ENCODE results near the gene LTB4R.
A peak's percentile ranks its signal among the peaks of the same experiment; 100 is the strongest.
"Not testable (repeated sequence)": the region's sequence is repeated elsewhere in the genome, so short reads cannot be mapped to it uniquely, and the experiment has no call there.

Gene LTB4R

GRCh38 chr14:24327303-24327702 lies 16.0 kb downstream of the LTB4R start:
- H3K27ac ChIP-seq (ENCODE audit: low read depth, low read length, severe bottlenecking): no peak overlapping the region
- H3K9me3 ChIP-seq (ENCODE audit: control insufficient read depth, low read length): no peaks in the 10 kb centered on the region
- WGBS, 2 experiments (ENCODE audit: insufficient coverage in 2 of 2): 86 to 91% methylated on average over 2 of the region's 2 CpGs
- peaks cover 12% of the 10 kb centered on the region for H3K4me1 ChIP-seq (ENCODE audit: control insufficient read depth, insufficient read depth, low read length, poor library complexity, severe bottlenecking)
- no peak overlapping the region for H3K4me3 ChIP-seq (ENCODE audit: extremely low read depth, insufficient read depth, low read length, poor library complexity, severe bottlenecking)
- H3K36me3 ChIP-seq (ENCODE audit: control insufficient read depth, insufficient read depth, low read length): no peaks in the 10 kb centered on the region

GRCh38 chr14:24327914-24328313 lies 16.6 kb downstream of the LTB4R start:
- peaks cover 17% of the 10 kb centered on the region for H3K4me1 ChIP-seq (ENCODE audit: control insufficient read depth, insufficient read depth, low read length, poor library complexity, severe bottlenecking)
- WGBS, 2 experiments (ENCODE audit: insufficient coverage in 2 of 2): 0 to 18% methylated on average over 2 to 4 of the region's 9 CpGs
- not testable (repeated sequence) for H3K36me3 ChIP-seq (ENCODE audit: control insufficient read depth, insufficient read depth, low read length); H3K4me3 ChIP-seq (ENCODE audit: extremely low read depth, insufficient read depth, low read length, poor library complexity, severe bottlenecking); H3K9me3 ChIP-seq (ENCODE audit: control insufficient read depth, low read length); H3K27ac ChIP-seq (ENCODE audit: low read depth, low read length, severe bottlenecking)

- Histone ChIP-seq H3K27ac (ENCODE audit: low read depth, low read length, severe bottlenecking) (no peak overlapping the region), H3K36me3 (ENCODE audit: control insufficient read depth, insufficient read depth, low read length) (no peaks in the 10 kb centered on the region), H3K4me1 (ENCODE audit: control insufficient read depth, insufficient read depth, low read length, poor library complexity, severe bottlenecking) (peaks cover 16% of the 10 kb centered on the region), H3K9me3 (ENCODE audit: control insufficient read depth, low read length) (no peaks in the 10 kb centered on the region), H3K4me3 (ENCODE audit: extremely low read depth, insufficient read depth, low read length, poor library complexity, severe bottlenecking) (no peak overlapping the region)
- 93 to 95% methylated on average over 9 to 12 of the region's 12 CpGs for WGBS, 2 experiments (ENCODE audit: insufficient coverage in 2 of 2)
Observed at GRCh38 chr14:24329073-24329663, 17.9 kb downstream of the LTB4R start.

- Histone ChIP-seq H3K36me3 (ENCODE audit: control insufficient read depth, insufficient read depth, low read length) (no peaks in the 10 kb centered on the region), H3K4me3 (ENCODE audit: extremely low read depth, insufficient read depth, low read length, poor library complexity, severe bottlenecking) (no peak overlapping the region), H3K4me1 (ENCODE audit: control insufficient read depth, insufficient read depth, low read length, poor library complexity, severe bottlenecking) (peaks cover 16% of the 10 kb centered on the region), H3K9me3 (ENCODE audit: control insufficient read depth, low read length) (no peaks in the 10 kb centered on the region), H3K27ac (ENCODE audit: low read depth, low read length, severe bottlenecking) (no peak overlapping the region)
- WGBS, 2 experiments (ENCODE audit: insufficient coverage in 2 of 2): 87 to 91% methylated on average over 9 of the region's 9 CpGs
Observed at GRCh38 chr14:24329736-24330135, 18.4 kb downstream of the LTB4R start.

- no peaks in the 10 kb centered on the region for H3K36me3 ChIP-seq (ENCODE audit: control insufficient read depth, insufficient read depth, low read length)
- H3K4me3 ChIP-seq (ENCODE audit: extremely low read depth, insufficient read depth, low read length, poor library complexity, severe bottlenecking): no peak overlapping the region
- H3K9me3 ChIP-seq (ENCODE audit: control insufficient read depth, low read length): no peaks in the 10 kb centered on the region
- H3K27ac ChIP-seq (ENCODE audit: low read depth, low read length, severe bottlenecking): no peak overlapping the region
- 83 to 90% methylated on average over 7 to 9 of the region's 10 CpGs for WGBS, 2 experiments (ENCODE audit: insufficient coverage in 2 of 2)
- peaks cover 21% of the 10 kb centered on the region for H3K4me1 ChIP-seq (ENCODE audit: control insufficient read depth, insufficient read depth, low read length, poor library complexity, severe bottlenecking)
Observed at GRCh38 chr14:24330973-24331674, 19.8 kb downstream of the LTB4R start.

- H3K4me3 ChIP-seq (ENCODE audit: extremely low read depth, insufficient read depth, low read length, poor library complexity, severe bottlenecking): no peak overlapping the region
- H3K27ac ChIP-seq (ENCODE audit: low read depth, low read length, severe bottlenecking): no peak overlapping the region
- 76 to 82% methylated on average over 23 to 25 of the region's 26 CpGs for WGBS, 2 experiments (ENCODE audit: insufficient coverage in 2 of 2)
Observed at GRCh38 chr14:24331731-24332267, 20.5 kb downstream of the LTB4R start.

GRCh38 chr14:24332268-24332993 lies 21.1 kb downstream of the LTB4R start:
- WGBS, 2 experiments (ENCODE audit: insufficient coverage in 2 of 2): 5 to 11% methylated on average over 35 to 56 of the region's 56 CpGs
- Histone ChIP-seq H3K27ac (ENCODE audit: low read depth, low read length, severe bottlenecking) (no peak overlapping the region), H3K4me3 (ENCODE audit: extremely low read depth, insufficient read depth, low read length, poor library complexity, severe bottlenecking) (peak overlapping the region; percentile 26), H3K36me3 (ENCODE audit: control insufficient read depth, insufficient read depth, low read length) (no peaks in the 10 kb centered on the region), H3K4me1 (ENCODE audit: control insufficient read depth, insufficient read depth, low read length, poor library complexity, severe bottlenecking) (peaks cover 17% of the 10 kb centered on the region), H3K9me3 (ENCODE audit: control insufficient read depth, low read length) (no peaks in the 10 kb centered on the region)

More at GRCh38 chr14:24331731-24332267, 20.5 kb downstream of the LTB4R start:
- Histone ChIP-seq H3K9me3 (ENCODE audit: control insufficient read depth, low read length) (no peaks in the 10 kb centered on the region), H3K36me3 (ENCODE audit: control insufficient read depth, insufficient read depth, low read length) (no peaks in the 10 kb centered on the region), H3K4me1 (ENCODE audit: control insufficient read depth, insufficient read depth, low read length, poor library complexity, severe bottlenecking) (peaks cover 21% of the 10 kb centered on the region)

- Histone ChIP-seq H3K27ac (ENCODE audit: low read depth, low read length, severe bottlenecking) (no peak within 1 kb of the TSS), H3K4me1 (ENCODE audit: control insufficient read depth, insufficient read depth, low read length, poor library complexity, severe bottlenecking) (peaks cover 16% of the 10 kb centered on the region), H3K9me3 (ENCODE audit: control insufficient read depth, low read length) (no peaks in the 10 kb centered on the region), H3K4me3 (ENCODE audit: extremely low read depth, insufficient read depth, low read length, poor library complexity, severe bottlenecking) (peak within 1 kb of the TSS; percentile 40), H3K36me3 (ENCODE audit: control insufficient read depth, insufficient read depth, low read length) (no peaks in the 10 kb centered on the region)
- 1 to 5% methylated on average over 32 to 52 of the region's 65 CpGs for WGBS, 2 experiments (ENCODE audit: insufficient coverage in 2 of 2)
Observed at GRCh38 chr14:24334431-24335291, 23.4 kb downstream of the LTB4R start, which contains the start of gene ADCY4. Gene ADCY4, minus strand, starts transcription at chr14:24335071. Its CDS starts 419 bp downstream, at chr14:24334652.

- WGBS, 2 experiments (ENCODE audit: insufficient coverage in 2 of 2): 63 to 79% methylated on average over 6 of the region's 12 CpGs
- H3K27ac ChIP-seq (ENCODE audit: low read depth, low read length, severe bottlenecking): no peak overlapping the region
- peaks cover 16% of the 10 kb centered on the region for H3K4me1 ChIP-seq (ENCODE audit: control insufficient read depth, insufficient read depth, low read length, poor library complexity, severe bottlenecking)
- no peak overlapping the region for H3K4me3 ChIP-seq (ENCODE audit: extremely low read depth, insufficient read depth, low read length, poor library complexity, severe bottlenecking)
- no peaks in the 10 kb centered on the region for H3K9me3 ChIP-seq (ENCODE audit: control insufficient read depth, low read length)
- H3K36me3 ChIP-seq (ENCODE audit: control insufficient read depth, insufficient read depth, low read length): no peaks in the 10 kb centered on the region
Observed at GRCh38 chr14:24335461-24336171, 24.3 kb downstream of the LTB4R start.

Data from mesodermal cell (in vitro differentiated cells).